D721Med (cell line): Measurements from ENCODE around the gene LINGO4.

ENCODE experiments used
- DNase-seq: peaks from one replicate; pipeline ENCODE4 v3.0.0; 2011; ENCODE audit warnings: low spot score; ENCODE audit not compliant: insufficient read length
- FAIRE-seq: peaks from 2 replicates; lab custom pipeline; 2011; peaks lifted over from hg19 to GRCh38; lab: Jason Lieb, UNC
- CTCF ChIP-seq: IDR thresholded peaks from 2 replicates; pipeline ENCODE4 v1.5.1; 2012; ENCODE audit warnings: mild to moderate bottlenecking, control low read depth; ENCODE audit not compliant: insufficient read depth; ENCODE audit errors: missing control alignments

The LINGO4 gene

GRCh38 chr1:151849126-151849525 lies 43.9 kb upstream of the LINGO4 start:
- no peak for TF ChIP-seq CTCF
- no peak for FAIRE-seq
- no peak for DNase-seq

GRCh38 chr1:151847867-151848596 lies 42.8 kb upstream of the LINGO4 start:
- TF ChIP-seq CTCF, result no peak
- no peak for DNase-seq
- no peak for FAIRE-seq

GRCh38 chr1:151846686-151847237 lies 41.5 kb upstream of the LINGO4 start:
- FAIRE-seq, result no peak
- no peak for TF ChIP-seq CTCF
- DNase-seq, result no peak

GRCh38 chr1:151846062-151846568 lies 40.9 kb upstream of the LINGO4 start:
- FAIRE-seq, result no peak
- no peak for DNase-seq

GRCh38 chr1:151843398-151843797 lies 38.2 kb upstream of the LINGO4 start:
- TF ChIP-seq CTCF, result no peak
- DNase-seq, result no peak
- FAIRE-seq, result no peak

More at GRCh38 chr1:151846062-151846568, 40.9 kb upstream of the LINGO4 start:
- no peak for TF ChIP-seq CTCF

GRCh38 chr1:151841141-151841540 lies 35.9 kb upstream of the LINGO4 start:
- no peak for DNase-seq
- no peak for TF ChIP-seq CTCF
- no peak for FAIRE-seq

- TF ChIP-seq CTCF, result no peak
- FAIRE-seq (no peak), DNase-seq (no peak)
Measured at GRCh38 chr1:151840421-151840820, 35.2 kb upstream of the LINGO4 start.
